ENCODE measurements around the gene JAZF1.

Gene JAZF1

GRCh38 chr7:28191184-28191583 is 10.6 kb upstream of the JAZF1 start:
- DNase-seq = no peak

GRCh38 chr7:28190077-28190710 is 9.6 kb upstream of the JAZF1 start:
- no peak for DNase-seq

DNA sequence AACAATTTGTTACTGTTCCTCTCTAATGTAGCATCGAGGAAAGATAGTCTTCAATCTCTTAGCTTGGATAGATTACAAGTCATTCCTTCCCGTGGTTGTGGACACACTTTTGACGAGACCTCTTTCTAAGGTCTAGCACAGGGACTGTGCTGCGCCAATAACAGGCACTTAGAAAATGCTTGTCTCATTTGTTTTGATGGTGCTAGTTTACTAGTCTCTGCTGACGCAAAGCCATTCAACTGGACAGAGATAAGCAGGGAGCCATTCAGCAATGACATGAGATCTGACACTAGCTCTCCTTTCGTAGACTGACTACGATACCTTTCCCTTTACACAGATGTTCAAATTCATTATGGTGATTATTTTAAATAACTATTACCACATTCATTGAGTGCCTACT is 6.4 kb upstream of the JAZF1 start:
- DNase-seq = no peak

- DNase-seq = no peak
Measured at GRCh38 chr7:28183627-28184026, 3.0 kb upstream of the JAZF1 start.

DNA sequence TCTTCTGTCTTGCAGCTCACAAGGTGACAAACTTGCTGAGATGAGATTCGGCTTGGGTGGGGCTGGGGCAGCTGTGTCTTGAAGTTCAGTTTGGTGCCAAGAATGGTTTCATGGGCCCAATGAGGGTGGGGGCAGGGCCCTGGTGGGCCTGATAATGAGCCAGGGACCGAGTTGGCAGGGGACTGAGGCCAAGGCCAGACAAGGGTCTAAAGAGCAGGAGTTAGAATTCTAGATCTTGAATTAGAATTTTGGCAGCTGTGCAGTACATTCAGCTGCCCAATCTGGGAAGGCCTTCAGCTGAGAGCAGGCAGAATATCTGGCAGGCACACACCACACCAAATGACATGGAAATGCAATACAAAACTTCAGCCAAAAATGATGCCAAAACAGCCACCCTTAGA is 1.5 kb upstream of the JAZF1 start:
- DNase-seq = no peak

- DNase-seq = no peak
Measured at GRCh38 chr7:28181416-28181815, 821 bp upstream of the JAZF1 start.

GRCh38 chr7:28180031-28180363 is 598 bp downstream of the JAZF1 start:
- DNase-seq = no peak

DNA sequence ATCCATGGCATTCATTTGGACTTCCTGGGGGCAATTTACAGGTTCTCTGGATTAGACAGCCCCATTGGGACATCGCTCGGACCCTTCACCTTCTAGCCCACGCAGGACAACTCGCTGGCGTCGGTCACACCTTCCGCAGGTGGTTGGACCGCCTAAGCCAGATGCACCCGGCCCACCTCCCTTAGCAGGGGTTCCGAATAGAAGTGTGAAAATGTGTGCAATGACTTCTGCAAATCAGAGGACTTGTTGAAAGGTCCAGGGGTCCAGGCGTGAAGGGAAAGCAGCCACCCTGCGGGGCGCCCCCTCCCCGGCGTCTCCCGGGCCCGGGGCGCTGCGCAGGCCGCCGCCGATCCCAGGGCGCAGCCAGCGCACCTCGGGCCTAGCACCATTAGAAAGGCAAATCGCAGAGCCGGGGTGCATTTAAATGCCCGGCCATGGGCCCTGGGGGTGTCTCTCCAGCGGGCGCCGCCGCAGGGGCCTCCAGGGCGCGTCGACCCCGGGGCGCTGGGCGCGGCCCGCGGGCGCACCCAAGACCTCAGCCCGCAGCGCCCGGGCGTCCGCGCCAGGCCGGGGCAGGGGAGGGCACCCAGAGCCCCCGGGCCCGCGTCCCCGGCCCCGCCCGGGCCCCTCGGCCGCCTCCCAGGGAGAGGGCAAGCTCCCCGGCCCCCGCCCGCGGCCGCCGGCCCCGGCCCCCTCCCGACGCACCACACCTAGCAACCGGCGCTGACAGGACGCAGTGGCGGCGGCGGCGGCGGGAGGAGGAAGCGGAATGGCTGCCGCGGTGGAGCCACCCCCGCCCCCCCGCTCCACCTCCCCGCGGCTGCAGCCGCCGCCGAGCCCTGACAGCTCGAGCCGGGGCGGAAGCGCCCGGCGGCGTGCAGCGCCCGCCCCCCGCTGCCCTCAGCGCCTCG is 1.2 kb downstream of the JAZF1 start:
- peak; percentile 70 for DNase-seq

GRCh38 chr7:28178599-28178998 is 2.0 kb downstream of the JAZF1 start:
- no peak for DNase-seq

GRCh38 chr7:28177836-28178235 is 2.8 kb downstream of the JAZF1 start:
- no peak for DNase-seq

- DNase-seq = no peak
Measured at GRCh38 chr7:28176645-28177044, 4.0 kb downstream of the JAZF1 start.

DNA sequence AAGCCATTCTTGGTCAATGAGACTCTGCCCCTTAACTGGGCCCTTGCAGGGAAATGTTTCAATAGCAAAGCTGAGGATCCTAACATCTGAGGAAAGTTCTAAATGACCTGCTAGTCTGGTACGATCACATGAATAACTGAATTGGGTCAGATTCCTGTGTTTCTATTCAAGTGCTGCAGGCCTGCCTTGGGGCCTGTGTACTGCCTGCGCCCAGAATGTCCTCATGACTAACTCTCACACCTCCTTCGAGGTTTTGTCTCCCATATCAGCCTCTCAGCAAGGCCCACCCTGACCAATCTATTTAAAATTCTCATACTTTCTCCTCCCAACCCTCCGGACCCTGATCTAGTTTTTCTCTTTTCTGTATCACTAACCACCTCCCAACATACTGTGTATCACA is 4.4 kb downstream of the JAZF1 start:
- DNase-seq = no peak

GRCh38 chr7:28174901-28175661 is 5.5 kb downstream of the JAZF1 start:
- DNase-seq = no peak

GRCh38 chr7:28174442-28174841 is 6.2 kb downstream of the JAZF1 start:
- no peak for DNase-seq

- no peak for DNase-seq
Measured at GRCh38 chr7:28173531-28173930, 7.1 kb downstream of the JAZF1 start.

- no peak for DNase-seq
Measured at GRCh38 chr7:28172958-28173357, 7.6 kb downstream of the JAZF1 start.

DNA sequence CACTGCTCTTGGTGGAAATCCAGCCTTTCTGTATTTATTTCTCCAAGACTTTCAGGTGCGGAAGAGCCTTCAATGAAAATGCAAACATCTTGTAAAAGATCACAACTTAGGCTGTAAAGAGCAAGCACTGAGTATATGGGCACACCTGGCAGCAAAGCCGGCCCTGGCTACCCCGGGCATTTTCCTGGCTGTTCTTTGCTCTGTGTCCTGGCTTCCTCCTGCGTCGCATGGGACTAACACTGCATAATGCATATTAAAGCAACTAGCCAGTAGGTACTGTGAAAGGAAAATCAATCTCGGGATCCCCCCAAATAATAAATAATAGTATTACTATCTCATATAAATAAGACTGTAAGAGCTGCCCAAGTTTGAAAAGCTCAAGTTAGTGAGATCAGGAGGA is 9.9 kb downstream of the JAZF1 start:
- DNase-seq = no peak

- no peak for DNase-seq
Measured at GRCh38 chr7:28169230-28169629, 11.4 kb downstream of the JAZF1 start.

DNA sequence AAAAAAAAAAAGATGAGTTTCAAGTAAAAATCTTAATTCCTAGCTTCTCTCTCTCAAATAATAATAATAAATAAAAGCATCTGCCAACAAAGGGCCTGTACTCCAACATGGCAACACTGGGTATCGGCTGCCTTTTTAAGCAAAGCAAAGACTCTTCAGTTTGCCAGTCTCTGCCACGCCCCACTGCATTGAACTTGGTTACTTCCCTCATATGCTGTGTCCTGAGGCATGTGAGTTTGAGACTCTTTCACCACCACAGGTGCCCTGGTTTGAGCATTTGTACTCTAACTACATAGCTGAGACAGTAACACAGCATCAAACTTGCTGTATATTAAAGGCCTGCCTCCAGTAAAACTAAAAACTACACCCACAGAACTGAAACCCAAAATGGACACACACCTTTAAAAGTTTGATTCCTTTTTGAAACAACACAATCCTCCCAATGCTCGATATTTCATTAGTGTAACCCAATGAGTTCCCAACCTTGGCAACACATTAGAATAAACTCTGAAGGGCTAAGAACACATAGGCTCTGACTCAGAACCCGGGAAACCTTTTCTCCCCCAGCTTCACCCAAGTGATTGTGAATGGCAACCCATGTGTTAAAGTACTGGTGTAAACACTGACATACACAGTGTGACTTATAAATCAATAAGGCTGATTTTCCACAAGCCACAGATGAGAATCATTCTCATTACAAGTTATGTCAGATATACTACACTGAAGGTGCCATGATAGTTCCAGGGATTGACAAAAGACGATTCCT is 12.0 kb downstream of the JAZF1 start:
- no peak for DNase-seq

GRCh38 chr7:28166982-28167715 is 13.4 kb downstream of the JAZF1 start:
- no peak for DNase-seq

DNA sequence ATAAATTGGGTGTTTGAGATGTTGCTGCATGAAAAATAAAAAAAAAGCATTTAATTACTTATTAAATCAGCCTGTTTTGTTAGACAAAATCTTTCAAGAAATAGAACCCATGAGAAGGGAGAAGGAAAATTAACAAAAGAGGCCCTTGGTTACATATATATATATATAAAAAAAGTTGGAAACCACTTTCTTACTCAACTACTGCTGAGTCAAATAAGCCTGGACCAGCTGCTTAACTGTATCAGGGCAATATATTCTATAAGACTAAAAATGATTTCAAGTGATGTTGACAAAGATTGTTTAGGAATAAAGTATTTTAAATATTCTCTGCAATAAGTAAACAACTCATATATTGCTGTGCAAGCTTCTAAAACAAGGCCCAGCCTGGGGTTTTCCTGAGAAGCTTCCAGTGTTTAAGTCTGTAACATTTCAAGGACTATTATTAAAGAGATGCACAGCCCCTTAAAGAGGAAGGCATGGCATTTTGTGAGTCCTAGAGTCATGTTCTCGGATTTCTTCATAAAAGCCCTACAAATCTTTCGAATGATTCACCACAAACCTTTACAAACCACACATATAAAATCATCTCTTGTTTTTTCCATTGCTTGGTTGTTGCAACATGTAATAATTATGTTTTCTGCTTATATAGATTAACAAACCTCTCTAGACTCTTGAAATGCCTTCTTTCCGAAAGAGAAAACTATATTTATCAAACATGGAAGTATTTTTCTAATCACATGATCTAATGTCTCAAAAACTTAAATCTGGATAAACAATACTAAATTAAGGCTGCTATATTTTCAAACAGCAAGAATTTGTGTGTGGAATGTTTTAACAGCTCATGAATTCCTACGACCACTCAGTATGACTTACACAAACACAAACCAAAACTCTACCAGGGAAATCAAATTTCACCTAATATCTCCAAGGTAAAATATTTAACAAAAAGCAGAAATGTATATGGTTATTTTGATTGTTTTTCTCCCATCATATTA is 14.3 kb downstream of the JAZF1 start:
- DNase-seq = no peak
